Breast epithelium (tissue), 3 donors: ENCODE results near the gene ADAM11.

Source experiments
- CTCF ChIP-seq, 3 donors: fragments of 450-650 bp; IDR thresholded peaks; one replicate each; pipeline ENCODE4 v1.5.1; 2016 to 2017; ENCODE audit warnings: antibody characterized with exemption in 3 of 3, mild to moderate bottlenecking in 3 of 3, moderate library complexity in 3 of 3
- POLR2A ChIP-seq: fragments of 450-650 bp; IDR thresholded peaks from one replicate; pipeline ENCODE4 v1.6.1; 2016; ENCODE audit warnings: antibody characterized with exemption, mild to moderate bottlenecking, moderate library complexity
- POLR2AphosphoS5 ChIP-seq, 3 donors: sonication (generic); formaldehyde crosslinking; IDR thresholded peaks; one replicate each; pipeline ENCODE4 v1.6.1; 2017; ENCODE audit warnings: antibody characterized with exemption in 3 of 3

GRCh38 chr17:44766409-44767038 lies 7.7 kb downstream of the ADAM11 start:
- TF ChIP-seq CTCF (IDR thresholded peaks at IDR 0.05): no peak
- no peak for TF ChIP-seq POLR2AphosphoS5 (IDR thresholded peaks at IDR 0.05)
- TF ChIP-seq POLR2A: no peak
